ENCODE results near the gene ING4.

Gene ING4

GRCh38 chr12:6688543-6688998 is 25.7 kb upstream of the ING4 start:
- H3K9me3 ChIP-seq (ENCODE audit: severe bottlenecking) = no peaks in the 10 kb centered on the region
- TF ChIP-seq CTCF (IDR thresholded peaks at IDR 0.05; ENCODE audit: poor library complexity, severe bottlenecking) = no peak
- ATAC-seq (ENCODE audit: low read depth) = peak; percentile 1; the same call in 1 of the 3 replicates
- H3K4me1 ChIP-seq (ENCODE audit: insufficient read depth, poor library complexity, severe bottlenecking) = peaks cover 14% of the 10 kb centered on the region
- H3K4me3 ChIP-seq (ENCODE audit: severe bottlenecking) = peak overlapping the region; percentile 60
- H3K27ac ChIP-seq (ENCODE audit: poor library complexity, severe bottlenecking) = peak overlapping the region; percentile 79
- DNase-seq (ENCODE audit: low spot score) = no peak
- H3K36me3 ChIP-seq (ENCODE audit: low read depth) = peaks cover 22% of the 10 kb centered on the region
- H3K27me3 ChIP-seq (ENCODE audit: insufficient read depth, poor library complexity, severe bottlenecking) = no peaks in the 10 kb centered on the region

- Histone ChIP-seq H3K27me3 (ENCODE audit: insufficient read depth, poor library complexity, severe bottlenecking) (no peaks in the 10 kb centered on the region), H3K27ac (ENCODE audit: poor library complexity, severe bottlenecking) (no peak overlapping the region), H3K4me1 (ENCODE audit: insufficient read depth, poor library complexity, severe bottlenecking) (peaks cover 14% of the 10 kb centered on the region), H3K36me3 (ENCODE audit: low read depth) (peaks cover 22% of the 10 kb centered on the region), H3K4me3 (ENCODE audit: severe bottlenecking) (no peak overlapping the region), H3K9me3 (ENCODE audit: severe bottlenecking) (no peaks in the 10 kb centered on the region)
- DNase-seq (ENCODE audit: low spot score) (no peak), ATAC-seq (ENCODE audit: low read depth) (no peak)
- TF ChIP-seq CTCF (IDR thresholded peaks at IDR 0.05; ENCODE audit: poor library complexity, severe bottlenecking) = no peak
Observed at GRCh38 chr12:6685814-6686213, 22.9 kb upstream of the ING4 start.

- TF ChIP-seq CTCF (IDR thresholded peaks at IDR 0.05; ENCODE audit: poor library complexity, severe bottlenecking) = peak; percentile 64
- no peak overlapping the region for H3K4me3 ChIP-seq (ENCODE audit: severe bottlenecking)
- H3K9me3 ChIP-seq (ENCODE audit: severe bottlenecking) = no peaks in the 10 kb centered on the region
- no peak for DNase-seq (ENCODE audit: low spot score)
- H3K27ac ChIP-seq (ENCODE audit: poor library complexity, severe bottlenecking) = no peak overlapping the region
- no peaks in the 10 kb centered on the region for H3K27me3 ChIP-seq (ENCODE audit: insufficient read depth, poor library complexity, severe bottlenecking)
- H3K4me1 ChIP-seq (ENCODE audit: insufficient read depth, poor library complexity, severe bottlenecking) = peaks cover 9% of the 10 kb centered on the region
- H3K36me3 ChIP-seq (ENCODE audit: low read depth) = peaks cover 33% of the 10 kb centered on the region
- ATAC-seq (ENCODE audit: low read depth) = no peak
Observed at GRCh38 chr12:6684609-6685008, 21.7 kb upstream of the ING4 start.

GRCh38 chr12:6676962-6677361 is 14.0 kb upstream of the ING4 start:
- H3K36me3 ChIP-seq (ENCODE audit: low read depth) = peaks cover 84% of the 10 kb centered on the region
- no peak overlapping the region for H3K4me3 ChIP-seq (ENCODE audit: severe bottlenecking)
- ATAC-seq (ENCODE audit: low read depth) (no peak), DNase-seq (ENCODE audit: low spot score) (no peak)
- H3K4me1 ChIP-seq (ENCODE audit: insufficient read depth, poor library complexity, severe bottlenecking) = no peaks in the 10 kb centered on the region
- H3K9me3 ChIP-seq (ENCODE audit: severe bottlenecking) = no peaks in the 10 kb centered on the region
- H3K27me3 ChIP-seq (ENCODE audit: insufficient read depth, poor library complexity, severe bottlenecking) = no peaks in the 10 kb centered on the region
- H3K27ac ChIP-seq (ENCODE audit: poor library complexity, severe bottlenecking) = no peak overlapping the region
- no peak for TF ChIP-seq CTCF (IDR thresholded peaks at IDR 0.05; ENCODE audit: poor library complexity, severe bottlenecking)

GRCh38 chr12:6672143-6672542 is 9.2 kb upstream of the ING4 start:
- H3K4me1 ChIP-seq (ENCODE audit: insufficient read depth, poor library complexity, severe bottlenecking) = no peaks in the 10 kb centered on the region
- no peak for ATAC-seq (ENCODE audit: low read depth)
- H3K4me3 ChIP-seq (ENCODE audit: severe bottlenecking) = no peak overlapping the region
- H3K27ac ChIP-seq (ENCODE audit: poor library complexity, severe bottlenecking) = no peak overlapping the region
- DNase-seq (ENCODE audit: low spot score) = no peak
- peaks cover 91% of the 10 kb centered on the region for H3K36me3 ChIP-seq (ENCODE audit: low read depth)
- H3K27me3 ChIP-seq (ENCODE audit: insufficient read depth, poor library complexity, severe bottlenecking) = no peaks in the 10 kb centered on the region
- no peaks in the 10 kb centered on the region for H3K9me3 ChIP-seq (ENCODE audit: severe bottlenecking)
- no peak for TF ChIP-seq CTCF (IDR thresholded peaks at IDR 0.05; ENCODE audit: poor library complexity, severe bottlenecking)

Data from RWPE2 (cell line).